Neural progenitor cell (in vitro differentiated cells): ENCODE data around the gene TMEM240.

Experiments used
- EZH2 ChIP-seq: fragments of 200-600 bp; sonication (generic); IDR thresholded peaks from 2 replicates; pipeline ENCODE4 v1.6.1; 2017; ENCODE audit warnings: antibody characterized with exemption, mild to moderate bottlenecking, moderate library complexity
- EZH2phosphoT487 ChIP-seq: fragments of 200-600 bp; sonication (generic); IDR thresholded peaks from 2 replicates; pipeline ENCODE4 v1.6.1; 2017; ENCODE audit warnings: antibody characterized with exemption
- TF ChIP-seq, protein P1 (sequence below): fragments of 200-600 bp; sonication (generic); IDR thresholded peaks from 2 replicates; pipeline ENCODE4 v1.5.1; 2017; ENCODE audit warnings: antibody characterized with exemption, mild to moderate bottlenecking

DNA sequence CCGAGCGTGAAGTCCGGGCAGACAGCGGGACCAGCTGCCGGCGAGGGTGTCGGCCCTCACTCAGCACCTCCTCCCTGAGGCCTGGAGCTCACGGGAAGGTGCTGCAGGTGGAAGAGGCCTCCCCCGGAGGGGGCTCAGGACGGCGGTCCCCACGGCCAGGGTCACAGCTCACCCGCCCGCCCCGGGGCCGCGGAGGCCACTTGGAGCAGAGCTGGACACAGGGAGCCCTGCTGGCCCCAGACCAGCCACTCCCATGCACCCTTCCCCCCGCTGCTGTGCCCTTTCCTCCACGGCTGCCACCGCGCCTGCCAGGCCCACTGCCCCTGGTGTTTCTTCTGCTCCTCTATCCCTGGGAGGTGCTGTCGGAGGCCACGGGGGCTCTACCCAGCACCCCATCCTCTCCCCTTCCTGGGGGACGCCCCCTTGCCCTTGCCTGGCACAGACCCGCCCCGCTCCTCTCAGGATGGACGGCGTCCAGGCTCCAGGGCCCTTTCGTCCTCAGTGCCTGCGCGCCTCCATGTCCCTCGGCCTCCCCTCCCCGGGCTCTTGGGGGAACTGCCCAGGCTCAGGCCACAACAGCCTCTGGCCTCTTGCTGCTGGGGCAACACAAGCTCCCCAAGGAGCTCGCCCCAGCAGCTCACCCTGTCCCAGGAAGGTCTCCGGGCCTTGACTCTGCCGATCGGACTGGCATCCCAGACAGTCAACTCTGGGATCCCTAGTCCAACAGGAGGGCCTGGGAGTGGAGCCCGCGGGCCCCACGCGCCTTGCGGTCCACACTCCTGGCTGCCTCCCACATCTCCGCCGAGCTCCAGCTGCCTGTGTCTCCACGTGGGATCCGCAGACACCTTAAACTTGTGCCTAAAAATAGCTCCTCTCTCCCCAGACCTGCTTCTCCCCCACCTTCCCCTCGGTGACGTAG is 4.1 kb downstream of the TMEM240 start:
- TF ChIP-seq, protein P1, sequence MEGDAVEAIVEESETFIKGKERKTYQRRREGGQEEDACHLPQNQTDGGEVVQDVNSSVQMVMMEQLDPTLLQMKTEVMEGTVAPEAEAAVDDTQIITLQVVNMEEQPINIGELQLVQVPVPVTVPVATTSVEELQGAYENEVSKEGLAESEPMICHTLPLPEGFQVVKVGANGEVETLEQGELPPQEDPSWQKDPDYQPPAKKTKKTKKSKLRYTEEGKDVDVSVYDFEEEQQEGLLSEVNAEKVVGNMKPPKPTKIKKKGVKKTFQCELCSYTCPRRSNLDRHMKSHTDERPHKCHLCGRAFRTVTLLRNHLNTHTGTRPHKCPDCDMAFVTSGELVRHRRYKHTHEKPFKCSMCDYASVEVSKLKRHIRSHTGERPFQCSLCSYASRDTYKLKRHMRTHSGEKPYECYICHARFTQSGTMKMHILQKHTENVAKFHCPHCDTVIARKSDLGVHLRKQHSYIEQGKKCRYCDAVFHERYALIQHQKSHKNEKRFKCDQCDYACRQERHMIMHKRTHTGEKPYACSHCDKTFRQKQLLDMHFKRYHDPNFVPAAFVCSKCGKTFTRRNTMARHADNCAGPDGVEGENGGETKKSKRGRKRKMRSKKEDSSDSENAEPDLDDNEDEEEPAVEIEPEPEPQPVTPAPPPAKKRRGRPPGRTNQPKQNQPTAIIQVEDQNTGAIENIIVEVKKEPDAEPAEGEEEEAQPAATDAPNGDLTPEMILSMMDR: no peak
- TF ChIP-seq EZH2 (no peak), EZH2phosphoT487 (no peak)
